HG02763 (cell line): ENCODE results near the gene MAPKAPK2.

Experiments used
- ATAC-seq: cut with Tn5 transposase; IDR thresholded peaks from one replicate; pipeline ENCODE4 v1.9.1; 2021; ENCODE audit warnings: mild to moderate bottlenecking, moderate library complexity; ENCODE audit not compliant: unreplicated experiment

Gene MAPKAPK2

GRCh38 chr1:206658981-206659273 is 25.8 kb upstream of the MAPKAPK2 start:
- ATAC-seq: no peak

DNA sequence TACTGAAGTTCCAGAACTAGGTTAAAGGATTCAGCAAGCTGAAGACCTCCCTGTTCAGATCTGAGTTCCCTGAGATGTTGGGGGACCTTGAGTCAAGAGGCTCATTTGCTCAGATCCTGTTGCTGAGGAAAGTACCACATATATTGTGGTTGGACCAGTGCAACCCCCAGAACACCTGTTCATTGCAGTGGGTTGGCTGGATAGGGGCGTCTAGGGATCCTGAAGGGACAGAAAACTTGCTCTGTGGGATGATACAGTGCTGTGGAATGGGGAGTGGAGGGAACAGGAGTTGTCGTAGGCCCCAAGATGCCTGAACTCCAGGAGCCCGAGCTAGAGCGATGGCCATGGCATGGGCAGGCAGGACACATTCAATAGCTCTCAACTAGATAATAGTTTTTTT is 24.6 kb upstream of the MAPKAPK2 start:
- ATAC-seq: no peak

GRCh38 chr1:206661161-206661820 is 23.4 kb upstream of the MAPKAPK2 start:
- ATAC-seq: no peak

- ATAC-seq: no peak
These were observed 22.2 kb upstream of the MAPKAPK2 start for GRCh38 chr1:206662396-206663092.

DNA sequence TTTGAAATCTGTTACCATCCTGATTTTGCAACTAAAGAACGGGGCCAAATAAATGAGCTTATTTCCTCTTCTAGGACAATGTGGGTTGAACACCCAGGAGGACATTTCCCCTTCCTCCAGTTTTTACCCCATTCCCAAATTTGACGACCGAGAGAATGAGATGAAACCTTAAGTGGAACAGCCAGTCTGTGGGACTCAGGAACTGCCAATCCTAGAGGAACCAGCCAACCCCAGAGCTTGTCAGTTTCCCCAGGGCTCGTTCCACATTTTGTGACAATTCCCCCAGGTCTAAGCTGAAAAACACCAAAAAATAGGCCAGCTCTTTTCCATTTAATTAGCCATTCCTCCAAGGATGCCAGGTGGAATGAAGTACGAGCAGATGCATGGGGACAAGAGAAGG is 21.3 kb upstream of the MAPKAPK2 start:
- no peak for ATAC-seq

DNA sequence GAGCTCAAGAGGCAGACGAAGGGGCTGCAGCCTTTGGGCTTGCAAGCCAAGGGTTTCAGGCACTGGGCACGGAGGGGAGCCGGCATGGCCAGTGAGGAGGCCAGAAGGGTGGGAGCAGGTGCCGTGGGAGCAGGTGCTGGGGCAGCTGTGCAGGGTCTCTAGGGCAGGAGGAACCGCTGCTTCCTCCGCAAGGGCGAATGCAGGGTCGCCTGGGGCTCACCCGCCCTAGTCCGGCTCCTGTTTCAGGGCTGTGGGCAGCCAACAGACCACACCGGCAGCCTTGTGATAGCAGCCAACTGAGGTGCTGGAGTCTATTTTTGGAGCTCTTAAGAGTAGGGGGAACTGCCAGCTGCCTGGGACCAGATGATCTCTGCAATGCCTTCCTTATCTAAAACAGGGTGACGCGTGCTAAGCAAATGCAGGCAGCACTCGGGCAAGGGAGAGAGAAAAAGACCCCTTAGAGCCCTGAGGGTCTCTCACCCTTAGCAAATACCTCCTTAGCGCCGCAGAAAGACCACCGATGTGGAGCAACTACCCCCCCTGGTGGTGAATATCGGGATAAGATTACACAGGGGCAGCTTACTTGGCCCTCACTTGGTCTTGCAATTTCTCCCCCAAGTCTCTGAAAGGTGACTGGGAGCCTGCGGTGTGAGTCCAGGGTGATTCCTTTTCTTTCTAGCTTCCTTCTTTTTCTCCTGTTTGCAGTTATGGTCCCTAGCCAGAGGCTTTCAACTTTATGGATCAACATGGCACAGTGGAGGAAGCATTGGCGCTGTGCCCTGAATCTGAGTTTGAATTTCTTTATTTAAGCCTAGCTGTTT is 20.7 kb upstream of the MAPKAPK2 start:
- ATAC-seq: no peak

DNA sequence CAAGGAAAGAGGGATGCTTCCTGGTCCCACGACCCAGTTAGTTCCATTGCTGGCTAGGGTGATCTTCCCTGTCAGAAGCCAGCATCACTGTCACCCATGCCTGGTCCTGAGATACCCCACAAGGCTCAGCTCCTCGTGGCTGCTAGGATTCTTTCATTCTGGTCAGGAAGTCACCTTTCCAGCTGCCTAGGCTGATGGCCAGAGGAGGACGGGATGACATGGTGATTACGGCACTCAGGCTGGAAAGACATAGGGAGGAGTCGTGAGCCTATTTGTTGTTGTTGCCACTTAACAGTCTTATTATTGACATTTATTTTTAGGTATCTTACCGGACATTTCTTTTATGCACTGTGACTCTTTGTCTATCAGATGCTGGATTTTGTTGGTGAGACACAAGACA is 20.0 kb upstream of the MAPKAPK2 start:
- no peak for ATAC-seq

DNA sequence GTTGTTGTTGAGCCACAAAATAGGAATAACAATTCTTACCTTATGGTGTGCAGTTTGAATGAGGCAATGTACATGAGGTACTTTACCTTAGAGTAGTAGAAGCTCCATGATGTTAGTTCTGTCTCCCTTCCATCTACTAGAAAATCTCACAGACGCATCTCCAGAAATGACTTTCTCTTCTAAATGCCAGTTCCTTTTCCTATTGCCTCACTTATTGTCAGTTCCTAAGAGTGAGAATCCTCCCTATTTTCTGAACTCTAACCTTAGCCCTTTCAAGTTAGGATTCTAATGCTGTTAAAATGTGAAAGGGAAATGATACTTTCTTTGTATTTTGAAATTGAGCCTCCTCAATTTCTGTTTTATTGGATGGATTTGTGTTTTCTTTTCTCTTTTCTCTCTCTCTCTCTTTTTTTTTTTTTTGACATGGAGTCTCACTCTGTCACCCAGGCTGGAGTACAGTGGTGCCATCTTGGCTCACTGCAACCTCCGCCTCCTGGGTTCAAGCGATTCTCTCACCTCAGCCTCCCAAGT is 18.6 kb upstream of the MAPKAPK2 start:
- no peak for ATAC-seq

DNA sequence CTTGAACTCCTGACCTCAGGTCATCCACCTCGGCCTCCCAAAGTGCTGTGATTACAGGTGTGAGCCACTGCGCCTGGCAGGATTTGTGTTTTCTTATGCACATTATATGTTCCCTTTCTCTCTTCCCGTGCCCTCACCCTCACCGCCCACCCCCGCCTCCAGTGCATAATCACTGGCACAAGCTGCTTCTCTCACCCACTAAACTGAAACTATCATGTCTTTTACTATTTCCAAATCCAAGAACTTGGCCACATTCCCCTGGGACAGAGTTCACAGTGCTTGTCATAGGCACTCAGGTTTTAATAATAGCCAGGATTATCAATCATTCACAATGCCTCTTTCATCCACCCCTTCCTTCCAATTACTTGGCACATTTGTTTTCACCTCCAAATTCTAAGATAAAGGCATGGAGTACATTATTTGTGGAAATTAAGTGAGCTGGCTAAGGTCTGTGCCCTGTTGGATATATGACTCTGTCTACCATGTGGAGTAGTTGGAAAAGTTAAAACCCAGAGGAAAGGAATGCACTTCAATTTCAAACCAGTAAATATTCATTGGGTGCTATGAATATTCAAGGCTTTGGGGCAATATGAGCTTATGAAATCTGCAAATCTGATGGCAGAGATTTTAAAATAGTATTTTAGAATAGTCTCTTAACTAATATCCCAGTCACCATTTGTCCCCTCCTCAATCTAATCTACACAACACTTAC is 17.6 kb upstream of the MAPKAPK2 start:
- no peak for ATAC-seq

- no peak for ATAC-seq
These were observed 16.4 kb upstream of the MAPKAPK2 start for GRCh38 chr1:206668351-206668750.

DNA sequence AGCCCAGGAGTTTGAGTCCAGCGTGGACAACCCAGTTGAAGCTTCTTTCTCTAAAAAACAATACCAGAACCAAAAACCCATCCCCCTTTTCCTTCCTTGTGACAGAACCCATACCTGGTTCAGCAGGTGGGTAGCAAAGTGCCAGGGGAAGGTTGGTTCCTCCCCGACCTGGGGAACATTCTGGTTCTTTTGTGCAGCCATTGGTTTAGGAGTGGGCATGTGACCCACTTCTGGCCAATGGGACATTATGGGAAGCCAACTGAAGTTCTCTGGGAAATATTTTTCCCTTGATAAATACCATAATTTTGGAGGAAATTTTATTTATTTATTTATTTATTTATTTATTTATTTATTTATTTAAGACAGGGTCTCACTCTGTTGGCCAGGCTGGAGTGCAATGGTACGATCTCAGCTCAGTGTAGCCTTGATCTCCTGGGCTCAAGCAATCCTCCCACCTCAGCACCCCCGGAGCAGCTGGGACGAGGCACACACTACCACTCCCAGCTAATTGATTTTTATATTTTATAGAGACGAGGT is 15.8 kb upstream of the MAPKAPK2 start:
- no peak for ATAC-seq

- no peak for ATAC-seq
These were observed 12.6 kb upstream of the MAPKAPK2 start for GRCh38 chr1:206672011-206672688.

DNA sequence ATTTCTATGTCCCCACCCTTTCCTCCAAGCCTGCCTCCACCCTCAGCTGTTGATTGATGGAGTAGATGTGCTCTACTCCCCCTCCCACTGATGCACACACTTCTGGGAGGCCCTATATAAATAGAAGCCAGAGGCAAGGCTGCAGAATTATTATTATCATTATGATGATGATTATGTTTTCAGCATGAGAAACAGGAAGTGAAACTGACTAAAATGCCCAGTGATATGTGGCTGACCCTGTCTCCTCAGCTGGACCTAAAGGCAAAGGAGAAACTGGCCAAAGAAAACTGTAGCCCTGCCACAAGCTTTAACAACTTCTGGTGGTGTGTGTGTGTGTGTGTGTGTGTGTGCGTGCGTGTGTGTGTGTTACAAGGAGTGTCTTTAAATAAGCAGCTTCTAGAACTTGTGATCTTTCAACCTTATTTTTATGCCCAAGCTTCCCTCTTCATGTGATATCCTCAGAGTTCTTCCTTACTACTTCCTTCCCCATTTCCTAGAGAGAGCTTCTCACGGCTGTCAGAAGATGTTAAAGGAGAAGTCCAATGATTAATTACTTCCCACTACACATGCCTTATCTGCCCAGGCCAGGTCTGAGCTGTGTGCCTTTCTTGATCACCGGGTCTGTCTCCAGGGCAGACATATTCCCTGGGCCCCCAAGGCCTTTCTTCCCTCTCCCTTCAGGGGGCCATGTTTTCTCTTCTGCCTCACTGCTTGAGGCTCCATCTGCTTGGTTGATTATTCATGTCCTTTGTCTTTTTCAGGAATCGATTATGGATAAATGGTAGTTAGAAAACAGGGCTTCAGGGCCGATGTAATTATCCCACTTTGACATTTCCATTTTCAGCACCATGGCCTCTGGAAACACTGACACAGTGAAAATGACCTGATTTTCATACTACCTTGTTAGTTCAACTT is 11.6 kb upstream of the MAPKAPK2 start:
- no peak for ATAC-seq

- ATAC-seq: no peak
These were observed 10.5 kb upstream of the MAPKAPK2 start for GRCh38 chr1:206674236-206674635.

GRCh38 chr1:206674745-206675175 is 9.9 kb upstream of the MAPKAPK2 start:
- ATAC-seq: no peak

DNA sequence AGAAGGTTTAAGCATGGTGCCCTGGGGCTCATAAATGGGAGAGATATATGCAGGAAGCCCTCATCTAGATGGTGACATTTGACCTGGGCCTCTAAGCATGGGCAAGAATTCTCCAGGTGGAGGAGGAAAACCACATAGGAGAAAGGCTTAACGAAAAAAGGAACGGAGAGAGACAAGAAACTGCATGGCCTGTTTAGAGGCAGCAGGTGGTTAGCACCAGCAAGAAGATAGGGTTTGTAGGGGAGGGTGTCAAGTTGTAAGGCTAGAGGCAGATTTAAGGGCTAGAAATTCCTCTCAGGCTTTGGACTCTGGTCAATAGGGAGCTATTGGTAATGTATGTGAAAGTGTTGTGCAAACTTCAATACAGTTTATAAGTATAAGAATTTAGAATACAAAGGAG is 8.2 kb upstream of the MAPKAPK2 start:
- ATAC-seq: no peak

DNA sequence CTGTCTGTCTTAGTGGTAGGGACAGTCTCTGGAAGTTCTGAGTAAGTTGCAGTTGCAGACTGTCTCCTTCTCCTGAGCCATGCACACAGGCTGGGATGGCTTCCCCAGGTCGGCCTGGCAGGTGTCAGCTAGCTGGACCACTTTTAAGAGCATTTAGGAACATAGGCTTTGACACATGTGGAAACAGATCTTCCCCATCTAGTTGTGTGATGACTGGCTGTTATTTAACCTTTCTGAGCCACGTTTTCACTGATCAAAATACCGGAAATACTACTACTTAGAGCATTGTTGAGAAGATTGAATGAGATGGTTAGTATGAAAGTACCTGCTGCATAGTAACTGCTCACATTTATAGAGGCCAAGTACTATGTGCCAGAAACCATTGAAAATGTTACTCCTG is 6.2 kb upstream of the MAPKAPK2 start:
- no peak for ATAC-seq

DNA sequence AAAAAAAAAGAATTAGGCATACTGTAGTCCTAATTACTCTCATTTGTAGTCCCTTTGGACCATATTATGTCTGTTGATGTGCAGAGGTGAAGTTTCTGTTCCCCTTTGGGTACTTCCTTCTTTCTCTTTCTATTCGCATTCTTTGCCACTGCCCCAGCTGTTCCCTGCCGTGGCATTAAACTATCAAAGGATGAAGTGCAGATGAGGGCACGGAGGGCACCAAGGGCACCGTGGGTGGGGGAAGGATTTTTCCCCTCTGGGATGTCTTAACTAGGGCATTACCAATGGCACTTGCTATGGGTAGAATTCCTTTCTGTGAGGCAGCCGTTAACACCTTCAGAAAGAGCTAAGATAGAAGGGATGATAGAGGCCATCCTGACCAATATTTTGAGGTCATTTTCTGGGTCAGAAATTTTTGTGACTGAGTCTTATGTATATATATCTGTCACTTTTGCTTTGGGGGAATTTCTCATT is 4.9 kb upstream of the MAPKAPK2 start:
- ATAC-seq: peak; percentile 78

GRCh38 chr1:206680279-206680678 is 4.4 kb upstream of the MAPKAPK2 start:
- no peak for ATAC-seq
